ENCODE data around the gene HK1. TPM values are rescaled to one million over a fixed set of nuclear protein-coding genes. Genes with fewer than 3 reads are reported as not detected.

Gene HK1
- polyA plus RNA-seq, 2 donors = 52.1 to 105 TPM

GRCh38 chr10:69360485-69361302 is 82.4 kb downstream of the HK1 start:
- Histone ChIP-seq H3K27ac (ENCODE audit: low read depth in 2 of 2, low read length in 1 of 2) (peak overlapping the region; percentile 94 to 96), H3K9me3 (ENCODE audit: control insufficient read depth in 2 of 2, insufficient read depth in 1 of 2, low read depth in 1 of 2, low read length in 1 of 2) (no peaks in the 10 kb centered on the region), H3K4me1 (ENCODE audit: control insufficient read depth in 2 of 2, insufficient read depth in 2 of 2, low read length in 1 of 2) (peaks cover 15 to 31% of the 10 kb centered on the region in 2 donors), H3K27me3 (ENCODE audit: control insufficient read depth in 1 of 2, insufficient read depth in 2 of 2, low read length in 2 of 2) (no peaks in the 10 kb centered on the region), H3K36me3 (ENCODE audit: control insufficient read depth in 2 of 2, insufficient read depth in 2 of 2, low read length in 1 of 2) (peaks cover 0 to 7% of the 10 kb centered on the region in 2 donors), H3K4me3 (ENCODE audit: low read depth in 1 of 2, low read length in 2 of 2) (no peak overlapping the region)
- 36 to 43% methylated on average over 7 to 8 of the region's 8 CpGs for WGBS, 2 donors

- no peak overlapping the region for H3K4me3 ChIP-seq (ENCODE audit: low read depth in 1 of 2, low read length in 2 of 2)
- H3K36me3 ChIP-seq (ENCODE audit: control insufficient read depth in 2 of 2, insufficient read depth in 2 of 2, low read length in 1 of 2) = peaks cover 3 to 10% of the 10 kb centered on the region in 2 donors
- H3K27ac ChIP-seq (ENCODE audit: low read depth in 2 of 2, low read length in 1 of 2) = peak overlapping the region; percentile 94 to 96
- peaks cover 15 to 31% of the 10 kb centered on the region in 2 donors for H3K4me1 ChIP-seq (ENCODE audit: control insufficient read depth in 2 of 2, insufficient read depth in 2 of 2, low read length in 1 of 2)
- no peaks in the 10 kb centered on the region for H3K9me3 ChIP-seq (ENCODE audit: control insufficient read depth in 2 of 2, insufficient read depth in 1 of 2, low read depth in 1 of 2, low read length in 1 of 2)
- 81 to 89% methylated on average over 2 of the region's 2 CpGs for WGBS, 2 donors
- H3K27me3 ChIP-seq (ENCODE audit: control insufficient read depth in 1 of 2, insufficient read depth in 2 of 2, low read length in 2 of 2) = no peaks in the 10 kb centered on the region
These were observed 83.0 kb downstream of the HK1 start for GRCh38 chr10:69361303-69361614.

- WGBS, 2 donors = 49 to 51% methylated on average over 13 of the region's 13 CpGs
- Histone ChIP-seq H3K36me3 (ENCODE audit: control insufficient read depth in 2 of 2, insufficient read depth in 2 of 2, low read length in 1 of 2) (peaks cover 4 to 18% of the 10 kb centered on the region in 2 donors), H3K27ac (ENCODE audit: low read depth in 2 of 2, low read length in 1 of 2) (peak overlapping the region; percentile 94), H3K4me1 (ENCODE audit: control insufficient read depth in 2 of 2, insufficient read depth in 2 of 2, low read length in 1 of 2) (peaks cover 15 to 40% of the 10 kb centered on the region in 2 donors), H3K9me3 (ENCODE audit: control insufficient read depth in 2 of 2, insufficient read depth in 1 of 2, low read depth in 1 of 2, low read length in 1 of 2) (no peaks in the 10 kb centered on the region), H3K27me3 (ENCODE audit: control insufficient read depth in 1 of 2, insufficient read depth in 2 of 2, low read length in 2 of 2) (no peaks in the 10 kb centered on the region), H3K4me3 (ENCODE audit: low read depth in 1 of 2, low read length in 2 of 2) (no peak overlapping the region)
These were observed 84.2 kb downstream of the HK1 start for GRCh38 chr10:69362471-69362954.

GRCh38 chr10:69363666-69364065 is 85.4 kb downstream of the HK1 start:
- H3K9me3 ChIP-seq (ENCODE audit: control insufficient read depth in 2 of 2, insufficient read depth in 1 of 2, low read depth in 1 of 2, low read length in 1 of 2) = no peaks in the 10 kb centered on the region
- H3K27me3 ChIP-seq (ENCODE audit: control insufficient read depth in 1 of 2, insufficient read depth in 2 of 2, low read length in 2 of 2) = no peaks in the 10 kb centered on the region
- WGBS, 2 donors = 88 to 89% methylated on average over 5 of the region's 5 CpGs
- peaks cover 11 to 25% of the 10 kb centered on the region in 2 donors for H3K36me3 ChIP-seq (ENCODE audit: control insufficient read depth in 2 of 2, insufficient read depth in 2 of 2, low read length in 1 of 2)
- no peak overlapping the region for H3K4me3 ChIP-seq (ENCODE audit: low read depth in 1 of 2, low read length in 2 of 2)
- H3K27ac ChIP-seq (ENCODE audit: low read depth in 2 of 2, low read length in 1 of 2) = peak overlapping the region in 1 of 2 donors; percentile 94
- peaks cover 15 to 36% of the 10 kb centered on the region in 2 donors for H3K4me1 ChIP-seq (ENCODE audit: control insufficient read depth in 2 of 2, insufficient read depth in 2 of 2, low read length in 1 of 2)

GRCh38 chr10:69364232-69364940 is 86.1 kb downstream of the HK1 start:
- Histone ChIP-seq H3K36me3 (ENCODE audit: control insufficient read depth in 2 of 2, insufficient read depth in 2 of 2, low read length in 1 of 2) (peaks cover 15 to 32% of the 10 kb centered on the region in 2 donors), H3K9me3 (ENCODE audit: control insufficient read depth in 2 of 2, insufficient read depth in 1 of 2, low read depth in 1 of 2, low read length in 1 of 2) (no peaks in the 10 kb centered on the region), H3K27me3 (ENCODE audit: control insufficient read depth in 1 of 2, insufficient read depth in 2 of 2, low read length in 2 of 2) (no peaks in the 10 kb centered on the region), H3K4me1 (ENCODE audit: control insufficient read depth in 2 of 2, insufficient read depth in 2 of 2, low read length in 1 of 2) (peaks cover 15 to 36% of the 10 kb centered on the region in 2 donors), H3K27ac (ENCODE audit: low read depth in 2 of 2, low read length in 1 of 2) (no peak overlapping the region), H3K4me3 (ENCODE audit: low read depth in 1 of 2, low read length in 2 of 2) (no peak overlapping the region)
- WGBS, 2 donors = 79 to 85% methylated on average over 9 of the region's 9 CpGs

- H3K4me1 ChIP-seq (ENCODE audit: control insufficient read depth in 2 of 2, insufficient read depth in 2 of 2, low read length in 1 of 2) = peaks cover 6 to 19% of the 10 kb centered on the region in 2 donors
- WGBS, 2 donors = 90 to 94% methylated on average over 5 of the region's 5 CpGs
- H3K36me3 ChIP-seq (ENCODE audit: control insufficient read depth in 2 of 2, insufficient read depth in 2 of 2, low read length in 1 of 2) = peaks cover 16 to 43% of the 10 kb centered on the region in 2 donors
- no peaks in the 10 kb centered on the region for H3K9me3 ChIP-seq (ENCODE audit: control insufficient read depth in 2 of 2, insufficient read depth in 1 of 2, low read depth in 1 of 2, low read length in 1 of 2)
- H3K4me3 ChIP-seq (ENCODE audit: low read depth in 1 of 2, low read length in 2 of 2) = no peak overlapping the region
- H3K27me3 ChIP-seq (ENCODE audit: control insufficient read depth in 1 of 2, insufficient read depth in 2 of 2, low read length in 2 of 2) = no peaks in the 10 kb centered on the region
- H3K27ac ChIP-seq (ENCODE audit: low read depth in 2 of 2, low read length in 1 of 2) = no peak overlapping the region
These were observed 88.4 kb downstream of the HK1 start for GRCh38 chr10:69366738-69367137.

GRCh38 chr10:69367469-69367868 is 89.2 kb downstream of the HK1 start:
- Histone ChIP-seq H3K4me3 (ENCODE audit: low read depth in 1 of 2, low read length in 2 of 2) (no peak overlapping the region), H3K36me3 (ENCODE audit: control insufficient read depth in 2 of 2, insufficient read depth in 2 of 2, low read length in 1 of 2) (peaks cover 16 to 43% of the 10 kb centered on the region in 2 donors), H3K9me3 (ENCODE audit: control insufficient read depth in 2 of 2, insufficient read depth in 1 of 2, low read depth in 1 of 2, low read length in 1 of 2) (no peaks in the 10 kb centered on the region), H3K27ac (ENCODE audit: low read depth in 2 of 2, low read length in 1 of 2) (peak overlapping the region in 1 of 2 donors; percentile 45), H3K27me3 (ENCODE audit: control insufficient read depth in 1 of 2, insufficient read depth in 2 of 2, low read length in 2 of 2) (no peaks in the 10 kb centered on the region), H3K4me1 (ENCODE audit: control insufficient read depth in 2 of 2, insufficient read depth in 2 of 2, low read length in 1 of 2) (peaks cover 5 to 17% of the 10 kb centered on the region in 2 donors)
- WGBS, 2 donors = 72 to 85% methylated on average over 4 of the region's 4 CpGs

- H3K9me3 ChIP-seq (ENCODE audit: control insufficient read depth in 2 of 2, insufficient read depth in 1 of 2, low read depth in 1 of 2, low read length in 1 of 2) = no peaks in the 10 kb centered on the region
- peaks cover 12 to 36% of the 10 kb centered on the region in 2 donors for H3K36me3 ChIP-seq (ENCODE audit: control insufficient read depth in 2 of 2, insufficient read depth in 2 of 2, low read length in 1 of 2)
- H3K27ac ChIP-seq (ENCODE audit: low read depth in 2 of 2, low read length in 1 of 2) = peak overlapping the region; percentile 21 to 97
- no peak overlapping the region for H3K4me3 ChIP-seq (ENCODE audit: low read depth in 1 of 2, low read length in 2 of 2)
- peaks cover 3 to 23% of the 10 kb centered on the region in 2 donors for H3K4me1 ChIP-seq (ENCODE audit: control insufficient read depth in 2 of 2, insufficient read depth in 2 of 2, low read length in 1 of 2)
- H3K27me3 ChIP-seq (ENCODE audit: control insufficient read depth in 1 of 2, insufficient read depth in 2 of 2, low read length in 2 of 2) = no peaks in the 10 kb centered on the region
- WGBS, 2 donors = 74 to 78% methylated on average over 9 of the region's 9 CpGs
These were observed 94.1 kb downstream of the HK1 start for GRCh38 chr10:69372126-69372980.

- Histone ChIP-seq H3K36me3 (ENCODE audit: control insufficient read depth in 2 of 2, insufficient read depth in 2 of 2, low read length in 1 of 2) (peaks cover 3 to 26% of the 10 kb centered on the region in 2 donors), H3K27ac (ENCODE audit: low read depth in 2 of 2, low read length in 1 of 2) (peak overlapping the region; percentile 90 to 97), H3K4me1 (ENCODE audit: control insufficient read depth in 2 of 2, insufficient read depth in 2 of 2, low read length in 1 of 2) (peaks cover 3 to 21% of the 10 kb centered on the region in 2 donors), H3K27me3 (ENCODE audit: control insufficient read depth in 1 of 2, insufficient read depth in 2 of 2, low read length in 2 of 2) (no peaks in the 10 kb centered on the region), H3K9me3 (ENCODE audit: control insufficient read depth in 2 of 2, insufficient read depth in 1 of 2, low read depth in 1 of 2, low read length in 1 of 2) (no peaks in the 10 kb centered on the region), H3K4me3 (ENCODE audit: low read depth in 1 of 2, low read length in 2 of 2) (no peak overlapping the region)
- 52 to 78% methylated on average over 13 of the region's 13 CpGs for WGBS, 2 donors
These were observed 95.9 kb downstream of the HK1 start for GRCh38 chr10:69374242-69374641.
